ENCODE measurements around the gene KRT73.

- TF ChIP-seq POLR2AphosphoS5 (IDR thresholded peaks at IDR 0.05) (no peak), CTCF (IDR thresholded peaks at IDR 0.05) (no peak), POLR2A (IDR thresholded peaks at IDR 0.05) (no peak), EP300 (IDR thresholded peaks at IDR 0.05; ENCODE audit: low read depth) (no peak)
Measured at GRCh38 chr12:52580496-52580895, 37.9 kb downstream of the KRT73 start.

All from transverse colon (tissue), 4 donors.